ENCODE data around the gene DNAJC24.

DNAJC24 gene

GRCh38 chr11:31355131-31355530 lies 14.5 kb upstream of the DNAJC24 start:
- no peak for TF ChIP-seq SIN3A (IDR thresholded peaks at IDR 0.05; ENCODE audit: borderline replicate concordance, insufficient read depth, low read length)
- TF ChIP-seq POLR2AphosphoS5 (IDR thresholded peaks at IDR 0.05; ENCODE audit: low read depth, low read length) = no peak
- no peak for TF ChIP-seq TAF1 (IDR thresholded peaks at IDR 0.05; ENCODE audit: borderline replicate concordance, insufficient read depth, low read length)
- no peak for TF ChIP-seq REST (IDR thresholded peaks at IDR 0.05; ENCODE audit: insufficient read depth in 1 of 2, low read depth in 2 of 2, low read length in 2 of 2)
- TF ChIP-seq FOXP2 (optimal IDR thresholded peaks at IDR 0.05; ENCODE audit: borderline replicate concordance, extremely low read depth, extremely low read length, insufficient read depth) = no peak

- TF ChIP-seq SIN3A (IDR thresholded peaks at IDR 0.05; ENCODE audit: borderline replicate concordance, insufficient read depth, low read length) = no peak
These were observed 13.8 kb upstream of the DNAJC24 start for GRCh38 chr11:31355817-31356216.

GRCh38 chr11:31361743-31362142 lies 7.9 kb upstream of the DNAJC24 start:
- no peak for TF ChIP-seq POLR2AphosphoS5 (IDR thresholded peaks at IDR 0.05; ENCODE audit: low read depth, low read length)

GRCh38 chr11:31366795-31367194 lies 2.9 kb upstream of the DNAJC24 start:
- TF ChIP-seq TAF1 (IDR thresholded peaks at IDR 0.05; ENCODE audit: borderline replicate concordance, insufficient read depth, low read length) = no peak
- TF ChIP-seq SIN3A (IDR thresholded peaks at IDR 0.05; ENCODE audit: borderline replicate concordance, insufficient read depth, low read length) = no peak
- no peak for TF ChIP-seq FOXP2 (optimal IDR thresholded peaks at IDR 0.05; ENCODE audit: borderline replicate concordance, extremely low read depth, extremely low read length, insufficient read depth)
- no peak for TF ChIP-seq POLR2AphosphoS5 (IDR thresholded peaks at IDR 0.05; ENCODE audit: low read depth, low read length)
- TF ChIP-seq REST (IDR thresholded peaks at IDR 0.05; ENCODE audit: insufficient read depth in 1 of 2, low read depth in 2 of 2, low read length in 2 of 2) = no peak

- TF ChIP-seq SIN3A (IDR thresholded peaks at IDR 0.05; ENCODE audit: borderline replicate concordance, insufficient read depth, low read length) (no peak), TAF1 (IDR thresholded peaks at IDR 0.05; ENCODE audit: borderline replicate concordance, insufficient read depth, low read length) (no peak), FOXP2 (optimal IDR thresholded peaks at IDR 0.05; ENCODE audit: borderline replicate concordance, extremely low read depth, extremely low read length, insufficient read depth) (no peak), POLR2AphosphoS5 (IDR thresholded peaks at IDR 0.05; ENCODE audit: low read depth, low read length) (no peak), REST (IDR thresholded peaks at IDR 0.05; ENCODE audit: insufficient read depth in 1 of 2, low read depth in 2 of 2, low read length in 2 of 2) (no peak)
These were observed 6.2 kb downstream of the DNAJC24 start for GRCh38 chr11:31375879-31376278.

- TF ChIP-seq REST (IDR thresholded peaks at IDR 0.05; ENCODE audit: insufficient read depth in 1 of 2, low read depth in 2 of 2, low read length in 2 of 2) = no peak
- TF ChIP-seq SIN3A (IDR thresholded peaks at IDR 0.05; ENCODE audit: borderline replicate concordance, insufficient read depth, low read length) = no peak
- no peak for TF ChIP-seq POLR2AphosphoS5 (IDR thresholded peaks at IDR 0.05; ENCODE audit: low read depth, low read length)
- no peak for TF ChIP-seq TAF1 (IDR thresholded peaks at IDR 0.05; ENCODE audit: borderline replicate concordance, insufficient read depth, low read length)
- no peak for TF ChIP-seq FOXP2 (optimal IDR thresholded peaks at IDR 0.05; ENCODE audit: borderline replicate concordance, extremely low read depth, extremely low read length, insufficient read depth)
These were observed 13.5 kb downstream of the DNAJC24 start for GRCh38 chr11:31383116-31383515.

All from PFSK-1 (cell line).